T47D (cell line): Measurements from ENCODE around the gene NOS3.

Source experiments
- DNase-seq, 2 experiments: peaks; one replicate each; pipeline versions ENCODE4 v3.0.0 to v3.0.0-alpha.2; 2011 to 2012; ENCODE audit warnings: low read depth in 1 of 2, low spot score in 1 of 2
- JUND ChIP-seq: IDR thresholded peaks from 2 replicates; pipeline ENCODE4 v1.6.1; 2012; ENCODE audit warnings: low read depth
- in situ Hi-C: cut with HindIII; loops from 2 replicates; pipeline ENCODE4 v1.10.0; 2016; ENCODE audit warnings: low sequenced_read_pairs, low pct_unique_long_range_greater_than_20kb

Gene NOS3

DNA sequence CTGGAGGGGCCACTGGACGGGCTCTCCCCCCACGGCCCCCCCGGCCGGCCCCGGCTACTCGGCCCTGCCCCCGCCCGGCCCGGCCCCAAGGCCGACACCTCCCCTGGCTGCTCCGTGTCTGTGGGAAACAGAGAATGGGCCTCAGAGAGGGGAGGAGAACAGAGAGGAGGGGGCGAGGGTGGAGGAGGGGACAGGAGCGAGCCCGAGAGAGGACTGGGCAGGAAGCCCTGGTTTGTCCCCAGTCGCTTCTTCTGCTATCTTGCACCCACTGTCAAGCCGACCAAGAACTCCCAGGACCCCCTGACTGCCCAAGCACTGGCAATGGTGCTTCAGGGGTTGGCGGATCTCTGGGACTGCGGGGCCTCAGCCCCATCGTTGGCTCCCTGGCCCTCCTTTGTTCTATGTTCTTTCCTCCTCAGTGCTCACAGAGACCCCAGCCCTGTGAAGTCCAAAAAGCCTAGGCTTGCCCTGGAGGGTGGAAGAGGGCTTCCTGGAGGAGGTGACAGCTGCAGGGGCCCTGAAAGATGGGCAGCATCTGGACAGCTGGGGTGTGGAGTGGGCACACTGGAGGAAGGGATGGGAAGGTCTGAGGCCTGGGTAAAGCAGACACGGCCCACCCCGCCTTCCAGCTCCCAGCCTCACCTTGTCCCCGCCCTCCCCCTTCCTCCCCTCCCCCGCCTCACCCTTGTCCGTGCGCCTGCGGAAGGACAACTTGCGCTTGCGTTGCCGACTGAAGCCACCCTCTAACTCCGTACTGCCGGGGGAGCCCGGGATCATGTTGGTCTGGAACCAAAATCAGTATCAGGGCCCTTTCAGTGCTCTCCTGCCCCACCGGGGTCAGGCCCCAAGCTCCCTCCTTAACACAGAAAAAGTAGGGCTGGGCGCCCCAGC, 42.8 kb upstream of the NOS3 start:
- in situ Hi-C loops: no loop called here
- no peak for DNase-seq
- no peak for TF ChIP-seq JUND

- in situ Hi-C loops: no loop called here
- no peak for DNase-seq
- TF ChIP-seq JUND: no peak
These were observed 42.0 kb upstream of the NOS3 start for GRCh38 chr7:150948791-150949251.

DNA sequence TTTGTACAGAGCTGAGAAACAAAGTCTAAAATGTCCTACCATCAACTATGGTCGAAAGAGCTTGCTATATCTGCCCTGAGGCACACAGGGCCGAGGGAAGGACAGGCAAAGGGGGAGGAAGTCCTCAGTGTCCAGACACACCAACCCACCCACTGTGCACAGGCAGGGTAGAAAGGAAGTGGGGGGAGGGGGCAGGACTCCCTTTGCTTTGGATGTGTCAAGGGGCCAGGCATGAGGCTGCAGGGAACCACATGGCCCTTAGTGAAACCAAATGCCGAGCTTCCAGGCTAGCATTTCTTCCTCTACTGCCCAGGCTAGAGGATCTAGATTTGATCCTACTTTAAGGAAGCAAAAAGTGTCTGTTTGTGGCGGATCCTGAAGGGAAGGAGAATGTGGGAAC, 41.3 kb upstream of the NOS3 start:
- DNase-seq: no peak
- in situ Hi-C loops: no loop called here
- no peak for TF ChIP-seq JUND

GRCh38 chr7:150949971-150950491, 40.8 kb upstream of the NOS3 start:
- no peak for DNase-seq
- in situ Hi-C loops: no loop called here
- TF ChIP-seq JUND: no peak

GRCh38 chr7:150950496-150951180, 40.2 kb upstream of the NOS3 start:
- no peak for TF ChIP-seq JUND
- DNase-seq: no peak
- in situ Hi-C loops: no loop called here

DNA sequence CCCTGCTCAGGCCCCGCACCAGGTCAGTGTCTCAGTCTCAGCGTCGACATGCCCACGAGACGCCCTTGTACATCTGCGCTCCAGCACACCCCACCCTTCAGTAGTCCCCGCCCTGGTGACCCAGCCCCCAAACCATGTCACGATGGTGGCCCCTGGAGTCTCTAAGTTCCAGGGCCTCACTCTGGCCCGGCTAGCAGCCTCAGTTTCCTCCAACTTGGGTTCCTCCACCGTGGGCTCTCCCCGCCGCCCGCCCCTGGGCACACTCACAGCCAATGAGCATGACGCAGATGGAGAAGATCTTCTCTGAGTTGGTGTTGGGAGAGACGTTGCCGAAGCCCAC, 39.7 kb upstream of the NOS3 start:
- TF ChIP-seq JUND: no peak
- in situ Hi-C loops: no loop called here
- no peak for DNase-seq

DNA sequence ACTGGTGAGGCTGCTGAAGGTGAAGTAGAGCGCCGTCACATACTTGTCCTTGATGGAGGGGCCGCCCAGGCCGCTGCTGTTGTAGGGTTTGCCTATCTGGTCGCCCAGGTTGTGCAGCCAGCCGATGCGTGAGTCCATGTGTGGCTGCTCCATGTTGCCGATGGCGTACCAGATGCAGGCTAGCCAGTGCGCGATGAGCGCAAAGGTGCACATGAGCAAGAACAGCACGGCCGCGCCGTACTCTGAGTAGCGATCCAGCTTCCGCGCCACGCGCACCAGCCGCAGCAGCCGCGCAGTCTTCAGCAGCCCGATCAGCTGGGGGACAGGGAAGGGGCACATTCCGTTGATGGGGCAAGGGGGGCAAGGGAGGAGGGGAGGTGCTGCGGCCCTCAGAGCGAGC, 39.3 kb upstream of the NOS3 start:
- DNase-seq: no peak
- in situ Hi-C loops: no loop called here
- TF ChIP-seq JUND: no peak

GRCh38 chr7:150952331-150953050, 38.3 kb upstream of the NOS3 start:
- TF ChIP-seq JUND: no peak
- in situ Hi-C loops: no loop called here
- DNase-seq: no peak

GRCh38 chr7:150953061-150953997, 37.5 kb upstream of the NOS3 start:
- no peak for TF ChIP-seq JUND
- DNase-seq: no peak
- in situ Hi-C loops: no loop called here

DNA sequence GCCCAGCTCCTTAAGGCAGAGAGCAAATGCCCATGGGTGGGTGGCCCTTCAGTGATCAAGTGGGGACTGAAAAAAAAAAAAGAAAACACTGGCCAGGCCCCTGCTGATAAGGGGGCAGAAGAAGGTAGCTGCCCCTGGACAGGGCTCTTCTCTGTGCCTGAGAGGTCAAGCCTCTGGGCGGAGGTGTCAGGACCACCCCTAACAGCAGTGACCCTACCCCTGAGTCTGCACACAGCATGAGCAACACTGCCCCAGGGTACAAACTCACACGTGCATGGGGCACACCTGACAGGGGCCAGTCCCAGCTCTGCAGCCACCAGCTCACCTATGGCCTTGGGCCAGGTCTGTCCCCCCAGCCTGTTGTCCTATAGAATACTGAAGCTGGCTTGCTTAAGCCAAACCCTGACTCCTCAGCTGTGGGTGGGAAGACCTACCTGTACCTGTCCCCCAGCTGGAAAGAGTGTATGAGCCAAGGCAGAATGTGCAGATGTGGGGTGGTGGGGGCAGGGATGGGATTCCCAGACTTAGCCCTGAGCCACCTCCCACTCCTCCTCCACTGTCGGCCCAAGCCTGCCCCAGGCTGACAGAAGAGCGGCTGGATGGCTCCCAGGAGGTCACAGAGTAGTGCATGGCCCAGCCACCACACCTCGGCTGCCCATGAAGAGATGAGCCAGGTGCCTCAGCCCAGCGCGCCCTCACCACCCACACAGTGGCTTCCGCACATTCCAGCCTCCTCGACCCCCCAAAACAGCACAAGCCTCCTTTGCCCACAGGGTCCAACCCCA, 36.4 kb upstream of the NOS3 start:
- in situ Hi-C loops: no loop called here
- TF ChIP-seq JUND: no peak
- DNase-seq: no peak

DNA sequence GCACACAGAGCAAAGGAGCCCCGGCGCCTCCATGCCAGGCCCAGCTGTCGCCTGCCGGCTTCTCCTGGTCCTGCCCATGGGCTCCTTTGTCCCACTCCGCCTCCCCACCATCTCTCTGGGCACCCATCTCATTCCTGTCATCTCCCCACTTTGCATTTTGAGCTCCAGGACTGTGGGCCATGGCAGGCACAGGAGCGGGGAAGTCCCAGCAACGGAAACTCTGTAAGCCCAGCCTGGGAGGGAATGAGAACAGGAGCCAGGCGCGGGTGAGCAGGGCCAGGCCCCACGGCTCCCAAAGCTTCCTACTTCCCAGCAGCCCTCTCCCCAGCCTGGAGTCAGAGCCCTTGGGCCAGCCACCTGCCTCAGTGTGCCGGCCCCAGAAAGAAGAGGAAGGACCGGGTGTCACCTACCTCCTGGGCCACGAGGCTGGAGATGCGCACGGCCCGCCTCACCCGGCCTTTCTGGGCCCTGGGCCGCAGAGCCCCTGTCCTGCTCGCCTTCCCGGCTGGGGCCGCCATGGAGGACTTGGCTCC, 35.8 kb upstream of the NOS3 start:
- no peak for DNase-seq
- in situ Hi-C loops: no loop called here
- no peak for TF ChIP-seq JUND
